ENCODE data around the gene ANKRD28.

Gene ANKRD28

GRCh38 chr3:15659254-15659975, 138.4 kb downstream of the ANKRD28 start:
- no peak for DNase-seq

DNA sequence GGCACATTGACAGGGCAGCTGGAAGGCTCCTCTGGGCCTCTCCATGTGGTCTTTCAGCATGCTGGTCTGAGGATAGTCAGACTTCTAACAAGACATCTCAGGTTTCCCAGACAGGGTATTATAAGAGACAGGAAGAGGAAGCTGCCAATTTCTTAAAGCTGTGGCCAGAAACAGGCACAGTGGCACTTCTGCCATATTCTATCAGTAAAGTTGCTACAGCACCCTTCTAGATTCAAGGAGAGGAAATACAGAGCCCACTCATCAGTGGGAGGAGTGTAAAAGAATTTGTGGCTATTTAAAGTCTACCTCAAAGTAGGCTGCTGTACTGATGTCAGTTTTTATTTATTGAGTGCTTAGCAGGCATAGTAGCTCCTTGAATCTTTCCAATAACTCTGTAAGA, 140.8 kb downstream of the ANKRD28 start:
- DNase-seq, result no peak

DNA sequence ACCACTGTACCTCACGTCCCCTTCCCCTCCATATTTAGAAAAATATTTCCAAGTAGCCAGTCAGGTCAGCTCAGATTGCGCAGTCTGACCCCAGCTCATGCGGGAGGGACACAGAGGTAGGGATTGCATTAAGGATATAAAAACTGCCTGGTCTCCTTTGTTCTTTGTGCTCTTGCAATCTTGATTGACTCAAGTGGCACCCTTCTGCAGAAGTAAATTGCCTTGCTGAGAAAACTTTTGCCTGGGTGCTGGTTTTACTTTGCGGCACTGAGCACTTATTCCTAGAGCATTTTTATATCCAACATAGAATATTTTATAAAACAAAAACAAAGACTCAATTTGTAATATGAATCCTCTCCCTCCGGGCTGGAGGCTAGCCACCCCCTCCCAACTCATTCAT, 141.4 kb downstream of the ANKRD28 start:
- DNase-seq, result no peak

- no peak for DNase-seq
These were observed 142.9 kb downstream of the ANKRD28 start for GRCh38 chr3:15654891-15655290.

DNA sequence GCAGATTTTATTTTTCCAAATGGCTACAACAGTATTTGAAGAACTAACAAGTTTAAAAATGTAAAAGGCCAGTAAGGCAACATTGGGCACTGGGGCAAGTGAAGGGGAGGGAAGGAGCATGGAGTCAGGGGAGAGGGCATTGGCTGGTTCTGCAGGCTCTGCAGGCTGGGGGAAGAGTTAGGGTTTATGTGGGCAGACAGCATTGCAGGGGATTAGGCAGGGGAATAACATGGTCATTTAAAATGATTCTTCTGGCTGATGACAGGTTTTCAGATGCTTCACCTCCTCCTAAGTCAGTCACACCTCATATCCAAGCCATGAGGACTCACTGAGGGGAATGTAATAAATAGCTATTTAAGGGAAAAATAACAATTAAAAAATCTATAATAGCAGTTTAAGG, 143.7 kb downstream of the ANKRD28 start:
- DNase-seq, result no peak

- DNase-seq, result no peak
These were observed 144.5 kb downstream of the ANKRD28 start for GRCh38 chr3:15653321-15653720.

DNA sequence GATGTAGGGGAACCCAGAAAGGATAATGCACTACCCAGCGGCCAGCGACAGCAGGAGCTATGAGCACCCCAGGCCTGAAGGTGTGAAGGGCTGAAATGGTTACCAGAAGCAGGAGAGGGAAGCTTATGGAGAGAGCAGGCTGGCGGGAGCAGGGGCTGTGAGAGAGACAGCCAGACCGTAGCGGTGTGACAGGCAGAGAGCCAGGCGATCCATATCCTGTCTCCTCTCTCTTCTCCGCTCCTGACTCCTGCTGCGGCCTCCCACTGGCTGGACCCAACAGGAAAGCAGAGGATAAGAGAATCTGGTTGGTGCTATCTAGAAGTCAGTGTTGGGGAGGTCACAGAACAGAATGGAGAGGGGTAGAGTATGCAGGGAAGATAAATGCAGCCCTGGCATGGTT, 146.4 kb downstream of the ANKRD28 start:
- DNase-seq, result no peak

GRCh38 chr3:15649858-15650257, 147.9 kb downstream of the ANKRD28 start:
- no peak for DNase-seq

GRCh38 chr3:15649341-15649740, 148.4 kb downstream of the ANKRD28 start:
- no peak for DNase-seq

- DNase-seq, result peak; percentile 45 to 62
These were observed 150.1 kb downstream of the ANKRD28 start for GRCh38 chr3:15647611-15648167.

- DNase-seq, result no peak
These were observed 150.8 kb downstream of the ANKRD28 start for GRCh38 chr3:15646851-15647511.

DNA sequence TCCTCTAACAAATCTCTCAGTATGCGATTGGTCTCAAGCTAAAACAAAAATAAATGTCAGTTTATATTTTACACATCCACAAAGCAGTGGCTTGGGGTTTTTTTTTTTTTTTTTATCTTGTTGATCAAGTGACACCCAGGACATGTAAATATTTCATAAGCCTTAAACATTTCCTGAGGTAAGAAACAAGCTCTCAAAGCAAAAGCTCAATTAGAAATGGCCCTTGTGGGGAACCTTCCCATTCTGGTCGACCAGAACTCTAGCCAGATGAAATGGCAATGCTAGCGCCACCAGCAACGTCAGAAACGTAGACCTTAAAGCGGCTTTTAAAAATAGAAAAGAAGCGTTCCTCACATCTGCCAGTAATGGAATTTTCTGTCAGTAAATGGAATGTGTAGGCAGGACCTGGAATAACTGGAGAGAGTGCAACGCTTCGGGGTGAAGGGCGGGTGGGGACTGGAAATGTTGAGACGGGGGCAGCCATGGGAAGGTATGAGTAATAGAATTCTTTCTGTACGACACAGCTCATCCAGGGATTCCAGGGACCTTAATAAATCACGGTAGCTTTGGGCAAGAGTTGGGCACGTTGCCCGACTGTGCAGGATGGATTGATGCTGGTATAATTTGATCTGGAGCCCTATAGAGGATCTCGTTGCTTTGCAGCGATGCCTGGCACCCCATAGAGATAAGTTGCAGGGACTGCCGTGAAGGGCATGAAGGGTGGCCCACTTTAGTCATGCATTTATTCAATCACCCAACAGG, 151.9 kb downstream of the ANKRD28 start:
- DNase-seq, result no peak

GRCh38 chr3:15645246-15645645, 152.5 kb downstream of the ANKRD28 start:
- DNase-seq, result no peak

DNA sequence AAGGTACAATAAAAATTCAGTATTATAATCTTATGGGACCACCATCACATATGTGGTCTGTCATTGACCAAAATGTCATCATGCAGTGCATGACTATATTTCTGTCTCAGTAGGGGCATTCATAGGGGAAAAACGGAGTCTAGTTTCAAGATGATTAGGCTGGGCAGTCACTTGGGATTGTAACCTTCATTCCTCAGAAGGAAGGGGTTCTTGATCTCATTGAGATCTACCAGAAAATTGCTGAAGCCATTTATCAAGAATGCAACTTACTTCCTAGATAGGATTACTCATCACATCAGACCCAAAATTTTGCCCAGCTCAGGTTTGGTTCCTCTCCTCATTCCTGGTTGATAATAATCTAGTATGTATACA, 158.9 kb downstream of the ANKRD28 start:
- DNase-seq, result no peak

- no peak for DNase-seq
These were observed 159.4 kb downstream of the ANKRD28 start for GRCh38 chr3:15638193-15638890.

DNA sequence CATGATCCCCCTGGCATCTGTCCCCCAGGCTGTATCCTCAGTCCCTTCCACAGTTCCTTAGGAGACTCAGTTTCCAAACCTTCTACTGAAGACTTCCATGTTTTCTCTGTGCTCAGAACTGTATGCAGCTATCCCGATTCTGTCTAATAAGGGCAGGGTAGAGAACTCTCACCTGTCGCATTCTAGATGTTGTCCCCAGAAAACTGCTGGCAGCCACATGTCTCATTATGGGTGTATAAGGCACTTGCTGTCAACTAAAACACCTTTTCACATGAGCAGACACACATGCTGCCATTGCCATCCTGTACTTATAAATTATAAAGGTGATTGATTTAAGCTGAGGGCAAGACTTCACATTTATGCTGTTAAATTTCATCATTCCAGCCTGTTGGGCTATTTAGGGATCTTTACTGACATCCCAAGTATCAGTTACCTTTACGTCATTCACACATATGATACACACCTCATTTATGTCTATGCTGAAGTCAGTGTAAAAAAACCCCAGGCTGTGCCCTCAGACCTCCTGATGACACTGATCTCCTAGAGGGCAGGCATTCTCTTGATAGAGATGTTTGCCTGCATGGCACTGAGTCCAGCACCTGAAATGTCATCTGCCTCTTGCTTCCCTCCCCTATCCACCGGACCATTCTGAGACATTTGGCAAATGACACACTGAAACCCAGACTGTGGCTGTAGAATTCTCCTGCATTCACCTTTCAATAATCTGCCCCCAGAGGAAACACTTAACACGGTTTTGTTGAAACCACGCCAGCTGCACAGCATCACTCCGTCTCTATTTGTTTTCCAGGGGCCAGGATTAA, 160.4 kb downstream of the ANKRD28 start:
- peak; percentile 9 to 18 for DNase-seq

DNA sequence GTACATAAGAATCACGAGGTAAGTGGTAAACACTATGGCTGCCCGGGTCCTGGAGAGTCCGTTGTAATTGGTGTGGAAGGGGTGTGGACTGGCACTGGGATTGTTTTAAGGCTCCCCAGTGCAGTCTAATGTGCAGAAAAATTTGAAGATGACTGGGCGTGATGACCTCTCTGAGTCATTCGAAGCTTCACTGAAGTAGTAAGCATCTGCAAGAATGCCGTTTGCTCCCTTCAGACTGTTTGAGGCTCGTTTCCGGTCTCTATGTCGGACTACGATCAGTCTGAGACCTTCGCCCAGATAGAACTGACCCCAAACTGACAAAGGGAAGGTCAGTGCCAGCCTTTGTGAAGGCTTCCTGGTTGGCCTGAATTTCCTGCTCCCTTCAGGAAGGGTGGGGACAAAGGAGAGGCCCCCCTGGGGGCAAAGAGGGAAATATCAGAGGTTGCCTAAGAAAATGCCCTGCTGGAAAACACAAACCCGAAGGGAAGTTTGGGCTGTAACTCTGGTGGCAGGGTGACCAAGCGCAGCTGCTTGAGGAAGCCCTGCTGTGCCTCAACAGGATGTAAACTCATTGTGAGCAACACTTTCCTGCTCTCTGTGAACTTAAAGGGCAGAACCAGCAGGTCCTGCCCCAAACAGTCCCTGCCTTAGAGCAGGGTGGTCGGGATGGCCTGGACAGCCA, 161.6 kb downstream of the ANKRD28 start:
- DNase-seq, result peak; percentile 31 to 48

DNA sequence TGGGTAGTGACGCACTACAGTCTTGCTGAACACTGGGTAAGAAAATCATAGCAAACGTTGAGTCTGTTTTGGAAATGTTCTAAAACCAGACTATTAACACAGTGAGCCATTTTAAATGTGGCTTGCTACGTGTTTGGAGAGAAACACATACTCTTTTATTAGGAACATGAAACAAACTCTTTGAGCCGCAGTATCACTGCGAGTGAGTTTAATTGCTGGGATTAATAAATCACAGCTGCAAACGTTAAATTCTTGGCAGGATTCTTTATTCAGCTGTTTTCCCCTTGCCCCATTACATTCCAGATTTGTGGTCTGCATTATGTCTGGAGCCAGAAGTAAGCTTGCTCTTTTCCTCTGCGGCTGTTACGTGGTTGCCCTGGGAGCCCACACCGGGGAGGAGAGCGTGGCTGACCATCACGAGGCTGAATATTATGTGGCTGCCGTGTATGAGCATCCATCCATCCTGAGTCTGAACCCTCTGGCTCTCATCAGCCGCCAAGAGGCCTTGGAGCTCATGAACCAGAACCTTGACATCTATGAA, 162.6 kb downstream of the ANKRD28 start:
- no peak for DNase-seq

DNA sequence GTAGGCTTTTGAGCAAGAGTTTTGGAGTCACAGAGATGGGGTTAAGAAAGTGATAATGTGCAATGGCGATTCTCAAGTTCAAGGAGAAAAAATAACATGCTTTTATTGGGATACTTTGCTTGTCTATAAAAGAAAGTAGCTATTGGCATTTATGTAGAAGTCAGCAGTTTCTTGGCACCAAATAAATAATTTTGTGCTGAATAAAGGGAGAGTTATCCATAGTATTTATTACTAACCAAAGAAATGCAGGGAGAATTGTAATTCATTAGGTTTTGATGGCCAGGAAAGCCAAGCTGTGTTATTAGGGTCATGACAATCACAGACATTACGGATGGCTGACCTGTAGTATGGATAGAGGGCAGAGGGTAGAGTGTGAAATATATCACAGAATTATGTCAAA, 163.1 kb downstream of the ANKRD28 start:
- DNase-seq, result no peak

DNA sequence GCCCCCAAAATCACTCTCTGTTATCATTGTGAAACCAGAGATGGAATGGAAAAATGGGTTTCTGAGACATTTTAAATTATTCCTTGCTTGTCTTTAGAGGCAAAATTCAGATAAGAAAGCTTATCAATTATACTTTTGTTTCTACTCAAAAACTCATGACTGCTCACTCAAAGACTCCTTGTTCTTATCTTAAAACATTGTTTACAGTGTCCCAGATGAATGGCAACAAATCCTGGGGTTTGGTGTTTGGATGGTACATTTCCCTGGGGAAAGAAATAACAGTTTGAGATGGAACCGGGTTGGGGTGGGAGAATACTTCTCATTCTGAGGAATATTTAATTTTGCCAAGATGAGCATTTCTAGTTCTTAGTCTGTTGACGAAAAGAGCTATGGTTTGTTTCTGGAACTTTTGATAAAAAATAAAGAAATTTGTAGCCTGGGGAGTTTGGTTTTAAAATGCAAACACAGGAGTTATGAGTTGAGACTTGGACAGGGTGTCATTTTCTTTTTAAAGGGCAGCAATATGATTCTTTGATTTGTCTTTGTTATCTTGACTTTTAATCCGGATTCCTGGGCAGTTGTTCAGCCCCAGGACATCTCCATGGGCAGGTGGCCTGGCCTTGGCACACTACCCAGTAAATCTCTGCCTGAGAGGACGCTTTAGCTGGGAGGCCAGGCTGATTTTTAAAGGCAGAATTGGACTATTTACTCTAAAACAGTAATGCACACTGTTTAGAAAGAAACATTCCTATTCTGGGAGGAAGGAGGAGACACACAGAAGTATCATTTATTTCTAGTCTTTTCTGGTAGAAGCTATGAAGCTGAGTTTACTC, 163.8 kb downstream of the ANKRD28 start:
- DNase-seq, result no peak
